T1000 (cell line): Measurements from ENCODE around the gene RNF175.

ENCODE experiments used
- DNase-seq: peaks from one replicate; lab custom pipeline; 2025; ENCODE audit warnings: mixed read lengths; lab: John Stamatoyannopoulos, UW

RNF175 gene

DNA sequence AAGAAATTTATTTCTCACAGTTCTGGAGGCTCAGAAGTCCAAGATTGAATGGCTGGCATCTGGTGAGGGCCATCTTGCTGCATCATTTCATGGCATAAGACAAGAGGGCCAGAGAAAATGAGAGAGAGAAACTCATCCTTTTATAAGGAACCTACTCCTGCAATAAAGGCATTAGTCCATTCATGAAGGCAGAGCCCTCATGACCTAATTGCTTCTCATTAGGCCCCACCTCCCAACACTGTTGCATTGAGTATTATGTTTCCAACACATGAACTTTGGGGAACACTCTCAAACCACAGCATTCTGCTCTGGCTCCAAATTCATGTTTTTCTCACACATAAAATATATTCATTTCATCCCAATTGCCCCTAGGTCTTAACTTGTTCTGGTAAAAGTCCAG, 14.2 kb downstream of the RNF175 start:
- DNase-seq = no peak

- no peak for DNase-seq
Measured at GRCh38 chr4:153741541-153741940, 18.3 kb downstream of the RNF175 start.

DNA sequence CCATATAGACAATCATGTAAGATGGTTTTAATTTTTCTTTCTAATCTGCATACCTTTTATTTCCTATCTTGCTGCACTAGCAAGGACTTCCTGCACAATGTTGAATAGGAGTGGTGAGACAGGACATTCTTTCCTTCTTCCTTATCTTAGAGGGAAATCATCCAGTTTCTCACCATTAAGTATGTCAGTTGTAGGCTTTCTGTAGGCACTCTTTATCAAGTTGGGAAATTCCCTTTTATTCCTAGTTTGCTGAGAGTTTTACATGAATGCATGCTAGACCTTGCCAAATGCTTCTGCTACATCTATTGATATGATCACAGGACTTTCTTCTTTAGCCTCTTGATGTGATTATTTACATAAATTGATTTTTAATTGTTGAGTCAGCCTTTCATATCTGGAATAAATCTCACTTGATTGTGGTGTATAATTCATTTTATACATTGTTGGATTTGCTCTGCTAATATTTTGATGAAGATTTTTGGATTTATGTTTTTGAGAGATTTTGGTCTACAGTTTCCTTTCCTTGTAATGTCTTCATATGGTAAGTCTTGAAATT, 23.8 kb downstream of the RNF175 start:
- DNase-seq = no peak

- DNase-seq = no peak
Measured at GRCh38 chr4:153733751-153734448, 25.9 kb downstream of the RNF175 start.

DNA sequence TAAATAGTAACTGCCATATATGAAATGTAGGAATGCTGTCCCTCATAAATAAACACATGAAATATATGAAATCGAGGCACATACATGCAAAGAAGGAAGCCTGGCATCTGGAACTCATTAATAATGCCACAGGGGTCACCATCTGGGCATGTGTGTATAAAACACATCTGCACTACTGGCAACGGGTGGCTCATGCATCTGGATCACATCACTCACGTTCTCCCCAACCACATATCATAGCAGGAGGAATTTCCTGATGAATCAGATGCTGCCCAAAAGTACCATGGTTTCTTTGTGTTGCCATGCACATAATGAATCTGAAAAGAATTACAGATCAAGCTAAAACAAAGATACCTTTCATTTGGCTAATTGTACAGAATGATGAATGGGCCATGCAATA, 28.6 kb downstream of the RNF175 start:
- no peak for DNase-seq

GRCh38 chr4:153729895-153730294, 29.9 kb downstream of the RNF175 start:
- no peak for DNase-seq

DNA sequence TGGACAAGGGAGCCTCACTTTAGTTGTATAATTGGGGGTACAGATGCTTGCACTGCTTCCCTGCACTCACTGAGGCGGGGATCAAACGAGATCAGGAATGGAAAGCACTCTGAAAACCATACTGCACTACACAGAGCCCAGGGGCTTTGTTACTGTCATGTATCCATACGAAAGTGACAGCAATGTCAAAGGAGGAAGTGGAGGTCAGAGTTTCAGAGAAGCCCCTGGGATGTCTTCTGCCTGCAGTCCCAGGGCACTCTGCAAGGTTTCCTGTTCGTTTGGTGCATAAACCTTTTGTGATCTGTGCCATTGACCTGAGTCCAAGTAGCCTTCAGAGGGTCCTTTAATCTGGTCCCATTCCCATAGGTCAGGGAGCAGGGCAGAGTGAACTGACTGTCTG, 31.2 kb downstream of the RNF175 start:
- DNase-seq = no peak

DNA sequence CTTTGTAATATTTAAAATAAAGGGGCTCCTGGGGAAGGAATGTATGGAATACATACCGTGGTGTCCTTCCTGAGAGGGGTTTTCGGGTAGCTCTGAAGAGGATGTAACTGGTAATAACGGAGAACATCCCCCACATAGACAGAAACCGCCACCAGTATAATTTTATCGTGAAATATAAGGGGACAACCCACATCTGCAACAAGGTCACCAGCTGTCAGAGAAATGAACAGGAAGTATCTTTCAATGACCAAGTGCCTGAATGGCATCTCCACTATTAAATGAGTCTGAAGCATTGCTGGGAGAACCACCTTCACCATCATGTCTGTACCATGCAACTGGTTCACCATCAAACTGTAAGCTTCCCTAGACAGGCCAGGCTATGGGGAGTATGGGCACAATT, 31.7 kb downstream of the RNF175 start:
- DNase-seq = no peak

- no peak for DNase-seq
Measured at GRCh38 chr4:153725831-153726154, 34.0 kb downstream of the RNF175 start.

GRCh38 chr4:153725136-153725830, 34.5 kb downstream of the RNF175 start:
- DNase-seq = no peak

- DNase-seq = no peak
Measured at GRCh38 chr4:153724606-153725005, 35.2 kb downstream of the RNF175 start.

- no peak for DNase-seq
Measured at GRCh38 chr4:153722036-153722435, 37.8 kb downstream of the RNF175 start.

GRCh38 chr4:153713866-153714646, 45.8 kb downstream of the RNF175 start:
- no peak for DNase-seq

DNA sequence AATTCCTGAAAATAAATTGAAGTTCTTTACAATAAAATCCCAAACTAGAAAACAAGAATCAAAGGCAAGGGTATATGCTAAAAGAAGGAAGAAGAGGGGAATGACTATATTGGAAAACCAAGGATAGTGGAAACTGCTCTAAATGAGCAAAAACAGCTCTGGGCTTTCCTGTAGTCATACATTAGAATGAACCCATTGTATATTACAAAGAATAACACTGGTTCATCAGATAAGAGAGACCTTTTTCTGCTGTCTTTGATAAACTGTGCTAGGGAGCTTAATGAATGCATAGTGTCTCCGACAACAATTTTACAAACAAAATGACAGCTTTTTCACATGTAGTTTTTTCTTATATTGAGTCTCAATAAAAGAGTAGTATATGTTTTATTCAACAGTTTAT, 49.1 kb downstream of the RNF175 start:
- DNase-seq = no peak

GRCh38 chr4:153706519-153706918, 53.3 kb downstream of the RNF175 start:
- no peak for DNase-seq

- DNase-seq = no peak
Measured at GRCh38 chr4:153705743-153706468, 53.9 kb downstream of the RNF175 start.

DNA sequence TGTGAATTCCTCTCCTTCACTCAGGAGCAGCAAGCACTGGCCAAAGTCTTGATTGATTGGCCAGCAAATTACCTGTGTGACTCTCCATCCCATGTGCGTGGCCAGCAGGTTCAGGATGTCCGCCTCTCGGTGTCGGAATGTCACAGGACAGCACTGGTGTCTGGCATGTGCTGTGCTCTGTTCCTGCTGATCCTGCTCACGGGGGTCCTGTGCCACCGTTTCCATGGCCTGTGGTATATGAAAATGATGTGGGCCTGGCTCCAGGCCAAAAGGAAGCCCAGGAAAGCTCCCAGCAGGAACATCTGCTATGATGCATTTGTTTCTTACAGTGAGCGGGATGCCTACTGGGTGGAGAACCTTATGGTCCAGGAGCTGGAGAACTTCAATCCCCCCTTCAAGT, 55.3 kb downstream of the RNF175 start:
- no peak for DNase-seq

GRCh38 chr4:153684971-153685371, 74.9 kb downstream of the RNF175 start:
- no peak for DNase-seq

DNA sequence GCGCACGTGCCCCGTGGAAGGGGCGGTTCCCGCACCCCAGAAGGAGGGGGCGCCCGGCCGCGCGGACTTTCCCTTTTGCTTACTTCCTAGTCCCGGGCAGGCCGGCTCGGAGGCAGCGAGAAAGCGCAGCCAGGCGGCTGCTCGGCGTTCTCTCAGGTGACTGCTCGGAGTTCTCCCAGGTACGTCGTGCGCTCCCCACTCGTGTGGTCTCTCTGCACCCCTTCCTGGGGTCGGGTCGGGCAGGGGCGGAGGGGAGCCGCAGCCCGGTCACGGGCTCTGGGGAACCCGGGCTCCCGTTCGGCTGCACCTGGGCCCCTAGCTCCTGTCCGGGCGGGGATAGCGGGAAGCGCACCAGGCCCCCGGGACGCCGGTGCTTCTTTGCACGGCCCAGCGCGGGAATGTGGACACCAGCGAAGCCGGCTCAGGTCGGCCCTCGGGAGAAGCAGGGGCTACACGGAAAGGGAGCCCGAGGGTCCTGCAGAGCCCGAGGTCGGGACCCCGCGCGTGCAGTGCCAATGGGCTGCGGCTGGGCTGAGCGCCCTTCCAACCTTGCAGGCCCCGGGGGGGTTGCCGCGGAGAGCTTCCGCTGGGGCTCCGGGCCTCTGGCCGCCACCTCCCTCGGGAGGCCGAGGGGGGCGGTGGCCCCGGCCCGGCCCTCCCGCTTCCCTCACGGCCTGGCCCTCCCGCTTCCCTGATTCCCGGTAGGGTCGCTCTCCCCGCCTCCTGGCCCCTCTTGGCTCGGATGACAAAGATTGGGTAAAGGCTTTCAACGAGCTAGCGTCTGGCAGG, 75.4 kb downstream of the RNF175 start, which contains the start of gene TLR2:
TLR2 (plus strand) TSS at position 99 of the 789 bp plus-strand sequence. CDS start 18,628 bp downstream, outside the sequence.
- DNase-seq = no peak

GRCh38 chr4:153683763-153684181, 76.1 kb downstream of the RNF175 start:
- DNase-seq = no peak

DNA sequence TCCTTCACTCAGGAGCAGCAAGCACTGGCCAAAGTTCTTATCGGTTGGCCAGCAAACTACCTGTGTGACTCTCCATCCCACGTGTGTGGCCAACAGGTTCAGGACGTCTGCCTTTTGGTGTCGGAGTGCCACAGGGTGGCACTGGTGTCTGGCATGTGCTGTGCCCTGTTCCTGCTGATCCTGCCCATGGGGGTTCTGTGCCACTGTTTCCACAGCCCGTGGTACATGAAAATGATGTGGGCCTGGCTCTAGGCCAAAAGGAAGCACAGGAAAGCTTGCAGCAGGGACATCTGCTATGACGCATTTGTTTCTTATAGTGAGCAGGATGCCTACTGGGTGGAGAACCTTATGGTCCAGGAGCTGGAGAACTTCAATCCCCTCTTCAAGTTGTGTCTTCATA, 80.3 kb downstream of the RNF175 start:
- no peak for DNase-seq
